ENCODE results near the gene DPYSL3.

DNA sequence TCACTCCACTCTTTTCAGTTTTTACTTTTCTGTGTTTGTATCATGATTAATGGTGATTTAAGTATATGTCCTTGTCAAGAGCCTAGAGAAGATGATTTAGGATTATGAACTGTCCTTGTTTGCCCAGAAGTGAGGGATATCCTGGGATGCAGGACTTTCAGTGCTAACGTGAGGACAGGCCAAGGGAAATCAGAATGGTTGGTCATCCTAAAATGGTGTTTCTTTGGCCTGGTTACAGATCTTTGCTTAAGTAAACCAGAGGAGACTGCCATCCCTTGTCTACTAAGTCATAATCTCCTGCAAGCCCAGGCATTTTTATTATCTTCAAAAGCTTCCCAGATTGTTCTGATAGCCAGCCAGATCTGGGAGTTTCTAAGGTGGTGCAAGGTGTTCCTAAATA is 22.3 kb upstream of the DPYSL3 start:
- TF ChIP-seq, protein P1, sequence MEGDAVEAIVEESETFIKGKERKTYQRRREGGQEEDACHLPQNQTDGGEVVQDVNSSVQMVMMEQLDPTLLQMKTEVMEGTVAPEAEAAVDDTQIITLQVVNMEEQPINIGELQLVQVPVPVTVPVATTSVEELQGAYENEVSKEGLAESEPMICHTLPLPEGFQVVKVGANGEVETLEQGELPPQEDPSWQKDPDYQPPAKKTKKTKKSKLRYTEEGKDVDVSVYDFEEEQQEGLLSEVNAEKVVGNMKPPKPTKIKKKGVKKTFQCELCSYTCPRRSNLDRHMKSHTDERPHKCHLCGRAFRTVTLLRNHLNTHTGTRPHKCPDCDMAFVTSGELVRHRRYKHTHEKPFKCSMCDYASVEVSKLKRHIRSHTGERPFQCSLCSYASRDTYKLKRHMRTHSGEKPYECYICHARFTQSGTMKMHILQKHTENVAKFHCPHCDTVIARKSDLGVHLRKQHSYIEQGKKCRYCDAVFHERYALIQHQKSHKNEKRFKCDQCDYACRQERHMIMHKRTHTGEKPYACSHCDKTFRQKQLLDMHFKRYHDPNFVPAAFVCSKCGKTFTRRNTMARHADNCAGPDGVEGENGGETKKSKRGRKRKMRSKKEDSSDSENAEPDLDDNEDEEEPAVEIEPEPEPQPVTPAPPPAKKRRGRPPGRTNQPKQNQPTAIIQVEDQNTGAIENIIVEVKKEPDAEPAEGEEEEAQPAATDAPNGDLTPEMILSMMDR (IDR thresholded peaks at IDR 0.05; ENCODE audit: low read length), result no peak
- no peak for TF ChIP-seq EZH2 (optimal IDR thresholded peaks at IDR 0.05; ENCODE audit: low read depth, low read length)
- no peak for TF ChIP-seq EZH2phosphoT487 (IDR thresholded peaks at IDR 0.05; ENCODE audit: low read length)
